ENCODE measurements around the gene GRID1. TPM values are rescaled to one million over a fixed set of nuclear protein-coding genes. Genes with fewer than 3 reads are reported as not detected.

Gene GRID1
- total RNA-seq, 1 experiment from 2014 or later: not detected

DNA sequence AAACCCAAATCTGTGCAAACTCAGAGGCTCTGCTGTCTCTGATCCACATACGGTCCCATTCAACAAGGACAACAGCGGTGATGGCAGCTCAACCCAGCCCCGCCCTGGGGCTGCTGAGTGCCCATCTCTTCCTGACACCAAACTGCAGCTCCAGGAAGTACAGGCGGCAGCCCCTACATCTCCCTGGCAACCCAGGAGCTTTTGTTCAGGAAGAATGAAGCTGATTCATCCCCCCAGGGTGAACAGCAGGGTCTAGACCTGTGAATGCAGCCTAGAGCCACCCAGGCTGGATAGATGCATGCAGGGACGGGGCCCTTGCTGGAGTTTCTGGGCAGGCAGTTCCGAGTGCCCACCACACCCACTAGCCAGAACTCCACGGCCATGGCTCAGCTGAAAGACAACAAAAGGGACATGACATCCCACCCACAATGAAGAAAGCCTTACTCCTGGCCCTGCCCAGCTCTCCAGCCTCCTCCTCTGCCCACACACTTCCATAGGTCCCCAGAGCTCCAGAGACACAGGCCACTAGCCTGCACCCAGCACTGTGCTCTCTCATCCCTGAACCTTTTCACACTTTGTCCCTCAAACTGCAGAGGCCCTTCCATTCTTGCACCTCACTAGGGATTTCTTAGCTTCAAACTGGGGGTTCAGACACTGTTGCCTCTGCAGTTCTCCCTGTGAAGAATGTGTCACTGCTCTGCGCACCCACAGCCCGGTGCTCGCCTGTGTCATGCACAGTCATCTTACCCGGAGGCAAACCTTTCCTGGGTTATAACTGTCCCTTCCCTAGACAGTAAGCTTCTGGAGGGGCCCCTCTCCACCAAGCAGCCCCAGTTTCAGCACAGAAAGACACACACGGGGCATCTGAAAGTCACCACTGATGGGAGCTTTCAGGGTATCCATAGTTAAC is 99.1 kb downstream of the GRID1 start:
- intact Hi-C loops (cut with micrococcal nuclease): no loop called here
- Histone ChIP-seq H4K20me1 (ENCODE audit: low read length) (no peaks in the 10 kb centered on the region), H2AFZ (ENCODE audit: low read length) (no peak overlapping the region), H3K27ac (ENCODE audit: low read length) (no peak overlapping the region), H3K36me3 (ENCODE audit: low read depth, low read length) (no peaks in the 10 kb centered on the region), H3K4me1 (ENCODE audit: insufficient read depth, low read length) (no peaks in the 10 kb centered on the region), H3K79me2 (ENCODE audit: low read length) (no peaks in the 10 kb centered on the region), H3F3A (ENCODE audit: low read length, unreplicated experiment) (no peaks in the 10 kb centered on the region), H3K9ac (ENCODE audit: low read length) (no peak overlapping the region), H3K9me3 (ENCODE audit: low read length) (no peaks in the 10 kb centered on the region), H3K4me2 (ENCODE audit: low read length) (no peak overlapping the region), H3K4me3 (ENCODE audit: low read length) (no peak overlapping the region), H3K9me2 (replicated peaks; ENCODE audit: low read length) (no peaks in the 10 kb centered on the region), H3K27me3 (ENCODE audit: low read length) (no peaks in the 10 kb centered on the region)
- DNase-seq (no peak), ATAC-seq (no peak)
- ChIA-PET CTCF (no interaction called here), POLR2A (ENCODE audit: unreplicated experiment) (no interaction called here)
- BruUV-seq (replicated peaks): no TSS peak
- TF ChIP-seq EZH2 (IDR thresholded peaks at IDR 0.05; ENCODE audit: low read length, unreplicated experiment): no peak

DNA sequence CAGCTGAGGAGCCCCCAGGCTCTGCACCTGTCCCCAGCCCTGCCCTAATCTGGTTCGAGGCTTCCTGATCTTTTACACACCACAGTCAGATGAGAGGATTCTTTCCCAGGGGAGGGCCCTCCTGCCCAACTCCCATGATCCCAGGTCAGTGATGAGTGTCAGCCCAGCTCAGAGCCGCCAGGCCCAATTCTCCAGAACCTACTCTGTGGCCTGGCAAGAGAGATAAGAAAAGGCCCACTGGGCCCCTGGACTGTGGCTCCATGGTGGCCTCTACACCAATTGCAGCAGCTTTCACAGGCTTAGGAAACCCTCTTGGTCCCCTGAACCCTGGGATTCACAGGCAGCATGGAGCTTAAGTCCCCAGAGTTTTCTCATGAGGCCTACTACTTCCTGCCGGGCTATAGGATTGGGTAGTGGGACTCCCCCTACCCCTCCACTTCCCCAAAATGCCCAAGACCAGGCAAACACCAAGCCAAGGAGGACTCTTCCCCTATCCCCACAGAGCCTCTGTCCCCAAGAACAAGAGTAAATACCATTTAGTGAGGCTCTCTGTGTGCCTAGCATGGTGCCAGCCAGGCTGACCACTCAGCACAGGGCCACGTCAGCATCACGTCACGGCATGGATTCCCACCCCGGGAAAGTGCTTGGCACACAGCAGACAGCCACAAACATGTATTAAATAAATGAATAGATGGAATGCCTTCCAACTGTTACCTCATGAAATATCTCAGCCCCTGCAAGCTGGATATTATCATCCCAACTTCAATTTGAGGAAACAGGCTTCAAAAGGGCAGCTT is 100.0 kb downstream of the GRID1 start:
- H3K36me3 ChIP-seq (ENCODE audit: low read depth, low read length): no peaks in the 10 kb centered on the region
- no peaks in the 10 kb centered on the region for H4K20me1 ChIP-seq (ENCODE audit: low read length)
- no peaks in the 10 kb centered on the region for H3K4me1 ChIP-seq (ENCODE audit: insufficient read depth, low read length)
- no peaks in the 10 kb centered on the region for H3K9me3 ChIP-seq (ENCODE audit: low read length)
- no peak overlapping the region for H2AFZ ChIP-seq (ENCODE audit: low read length)
- ATAC-seq (no peak), DNase-seq (no peak)
- no peak overlapping the region for H3K27ac ChIP-seq (ENCODE audit: low read length)
- no TSS peak for BruUV-seq (replicated peaks)
- H3K9ac ChIP-seq (ENCODE audit: low read length): no peak overlapping the region
- no peak overlapping the region for H3K4me3 ChIP-seq (ENCODE audit: low read length)
- no peaks in the 10 kb centered on the region for H3K9me2 ChIP-seq (replicated peaks; ENCODE audit: low read length)
- ChIA-PET POLR2A (ENCODE audit: unreplicated experiment) (no interaction called here), CTCF (no interaction called here)
- no peaks in the 10 kb centered on the region for H3K79me2 ChIP-seq (ENCODE audit: low read length)
- no peaks in the 10 kb centered on the region for H3F3A ChIP-seq (ENCODE audit: low read length, unreplicated experiment)
- intact Hi-C loops (cut with micrococcal nuclease): no loop called here
- no peak overlapping the region for H3K4me2 ChIP-seq (ENCODE audit: low read length)
- TF ChIP-seq EZH2 (IDR thresholded peaks at IDR 0.05; ENCODE audit: low read length, unreplicated experiment): no peak
- no peak for TF ChIP-seq EZH2phosphoT487 (IDR thresholded peaks at IDR 0.05; ENCODE audit: borderline replicate concordance, low read length)
- TF ChIP-seq, protein P1, sequence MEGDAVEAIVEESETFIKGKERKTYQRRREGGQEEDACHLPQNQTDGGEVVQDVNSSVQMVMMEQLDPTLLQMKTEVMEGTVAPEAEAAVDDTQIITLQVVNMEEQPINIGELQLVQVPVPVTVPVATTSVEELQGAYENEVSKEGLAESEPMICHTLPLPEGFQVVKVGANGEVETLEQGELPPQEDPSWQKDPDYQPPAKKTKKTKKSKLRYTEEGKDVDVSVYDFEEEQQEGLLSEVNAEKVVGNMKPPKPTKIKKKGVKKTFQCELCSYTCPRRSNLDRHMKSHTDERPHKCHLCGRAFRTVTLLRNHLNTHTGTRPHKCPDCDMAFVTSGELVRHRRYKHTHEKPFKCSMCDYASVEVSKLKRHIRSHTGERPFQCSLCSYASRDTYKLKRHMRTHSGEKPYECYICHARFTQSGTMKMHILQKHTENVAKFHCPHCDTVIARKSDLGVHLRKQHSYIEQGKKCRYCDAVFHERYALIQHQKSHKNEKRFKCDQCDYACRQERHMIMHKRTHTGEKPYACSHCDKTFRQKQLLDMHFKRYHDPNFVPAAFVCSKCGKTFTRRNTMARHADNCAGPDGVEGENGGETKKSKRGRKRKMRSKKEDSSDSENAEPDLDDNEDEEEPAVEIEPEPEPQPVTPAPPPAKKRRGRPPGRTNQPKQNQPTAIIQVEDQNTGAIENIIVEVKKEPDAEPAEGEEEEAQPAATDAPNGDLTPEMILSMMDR (conservative IDR thresholded peaks at IDR 0.05; ENCODE audit: low read depth, low read length): no peak
- no peaks in the 10 kb centered on the region for H3K27me3 ChIP-seq (ENCODE audit: low read length)

DNA sequence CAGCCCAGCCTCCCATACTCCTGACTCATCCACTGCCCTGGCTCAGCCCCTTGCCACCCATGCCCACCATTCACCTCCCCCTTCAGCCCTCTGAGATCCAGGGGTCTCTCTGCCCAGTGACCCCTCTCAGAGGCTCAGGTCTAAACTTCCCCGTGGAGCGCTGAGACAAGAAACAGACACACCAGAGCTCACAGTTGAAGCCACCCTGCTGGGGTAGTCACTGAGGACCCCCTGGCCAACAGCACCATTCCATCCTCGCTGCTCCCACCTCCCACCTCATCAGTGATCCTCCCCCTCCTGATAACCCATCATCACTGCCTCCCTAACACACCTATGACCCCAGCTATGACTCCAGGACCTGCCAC is 100.7 kb downstream of the GRID1 start:
- no TSS peak for BruUV-seq (replicated peaks)
- Histone ChIP-seq H3K79me2 (ENCODE audit: low read length) (no peaks in the 10 kb centered on the region), H3F3A (ENCODE audit: low read length, unreplicated experiment) (no peaks in the 10 kb centered on the region), H3K9me2 (replicated peaks; ENCODE audit: low read length) (no peaks in the 10 kb centered on the region), H3K4me3 (ENCODE audit: low read length) (no peak overlapping the region), H3K9ac (ENCODE audit: low read length) (no peak overlapping the region), H3K4me1 (ENCODE audit: insufficient read depth, low read length) (no peaks in the 10 kb centered on the region), H4K20me1 (ENCODE audit: low read length) (no peaks in the 10 kb centered on the region), H3K4me2 (ENCODE audit: low read length) (no peak overlapping the region), H3K9me3 (ENCODE audit: low read length) (no peaks in the 10 kb centered on the region), H2AFZ (ENCODE audit: low read length) (no peak overlapping the region), H3K36me3 (ENCODE audit: low read depth, low read length) (no peaks in the 10 kb centered on the region), H3K27ac (ENCODE audit: low read length) (no peak overlapping the region), H3K27me3 (ENCODE audit: low read length) (no peaks in the 10 kb centered on the region)
- DNase-seq: no peak
- no peak for ATAC-seq
- intact Hi-C loops (cut with micrococcal nuclease): no loop called here
- ChIA-PET POLR2A (ENCODE audit: unreplicated experiment) (no interaction called here), CTCF (no interaction called here)
- no peak for TF ChIP-seq EZH2 (IDR thresholded peaks at IDR 0.05; ENCODE audit: low read length, unreplicated experiment)
- TF ChIP-seq EZH2phosphoT487 (IDR thresholded peaks at IDR 0.05; ENCODE audit: borderline replicate concordance, low read length): no peak
- TF ChIP-seq, protein P1 (conservative IDR thresholded peaks at IDR 0.05; ENCODE audit: low read depth, low read length): no peak

Measured in PC-3 (cell line).